SH-SY5Y (cell line): ENCODE results near the gene LIAS.

Experiments used
- GATA2 ChIP-seq: IDR thresholded peaks from 2 replicates; pipeline ENCODE4 v1.6.1; 2011; ENCODE audit warnings: mild to moderate bottlenecking, low read depth, low read length
- GATA3 ChIP-seq: IDR thresholded peaks from 2 replicates; pipeline ENCODE4 v1.6.1; 2011; ENCODE audit warnings: low read depth, mild to moderate bottlenecking, low read length, moderate library complexity

GRCh38 chr4:39466747-39467146, 7.9 kb downstream of the LIAS start:
- TF ChIP-seq GATA3, result no peak
- no peak for TF ChIP-seq GATA2
